LoVo (cell line): ENCODE measurements around the gene GRB7.
A peak's percentile ranks its signal among the peaks of the same experiment; 100 is the strongest.

Source experiments
- DNase-seq: peaks from one replicate; pipeline ENCODE4 v3.0.0-alpha.2; 2016; ENCODE audit warnings: low spot score

Gene GRB7

GRCh38 chr17:39772987-39773934, 35.5 kb downstream of the GRB7 start:
- no peak for DNase-seq

GRCh38 chr17:39774047-39774446, 36.3 kb downstream of the GRB7 start:
- no peak for DNase-seq

- DNase-seq = no peak
Measured at GRCh38 chr17:39775031-39775430, 37.3 kb downstream of the GRB7 start.

- no peak for DNase-seq
Measured at GRCh38 chr17:39776252-39776651, 38.5 kb downstream of the GRB7 start.

GRCh38 chr17:39777534-39778365, 40.0 kb downstream of the GRB7 start:
- DNase-seq = no peak

GRCh38 chr17:39781031-39781860, 43.5 kb downstream of the GRB7 start:
- DNase-seq = no peak

GRCh38 chr17:39781861-39782213, 44.1 kb downstream of the GRB7 start:
- no peak for DNase-seq

- DNase-seq = peak; percentile 59
Measured at GRCh38 chr17:39782481-39782880, 44.7 kb downstream of the GRB7 start.

GRCh38 chr17:39782980-39783379, 45.2 kb downstream of the GRB7 start:
- DNase-seq = no peak

GRCh38 chr17:39787041-39787440, 49.3 kb downstream of the GRB7 start:
- no peak for DNase-seq

GRCh38 chr17:39787743-39788484, 50.2 kb downstream of the GRB7 start:
- DNase-seq = no peak

- DNase-seq = no peak
Measured at GRCh38 chr17:39791111-39791992, 53.6 kb downstream of the GRB7 start.

GRCh38 chr17:39792526-39793221, 54.9 kb downstream of the GRB7 start:
- DNase-seq = no peak

- DNase-seq = no peak
Measured at GRCh38 chr17:39793301-39793872, 55.6 kb downstream of the GRB7 start.

- DNase-seq = no peak
Measured at GRCh38 chr17:39794249-39794970, 56.7 kb downstream of the GRB7 start.
